ENCODE data around the gene CCR1. TPM values are rescaled to one million over a fixed set of nuclear protein-coding genes. Genes with fewer than 3 reads are reported as not detected.

CCR1 gene
- total RNA-seq, 1 experiment from 2014 or later: 0.10 TPM

GRCh38 chr3:46245146-46245545 lies 37.0 kb upstream of the CCR1 start:
- H3K4me2 ChIP-seq (ENCODE audit: low read length): no peak overlapping the region
- no peak for ATAC-seq
- intact Hi-C loops (cut with micrococcal nuclease): no loop called here
- H3K9ac ChIP-seq (ENCODE audit: low read length): no peak overlapping the region
- no peaks in the 10 kb centered on the region for H4K20me1 ChIP-seq (ENCODE audit: insufficient read depth)
- H2AFZ ChIP-seq (ENCODE audit: low read depth, low read length, poor library complexity, severe bottlenecking): no peak overlapping the region
- TF ChIP-seq POLR2AphosphoS5 (IDR thresholded peaks at IDR 0.05; ENCODE audit: low read depth, low read length) (no peak), MAX (IDR thresholded peaks at IDR 0.05) (no peak), YY1 (IDR thresholded peaks at IDR 0.05; ENCODE audit: extremely low read depth, insufficient replicate concordance, low read depth, low read length) (no peak), EZH2 (IDR thresholded peaks at IDR 0.05) (no peak), ELF1 (IDR thresholded peaks at IDR 0.05; ENCODE audit: borderline replicate concordance, low read depth) (no peak), RAD21 (IDR thresholded peaks at IDR 0.05; ENCODE audit: low read depth) (no peak), ZBTB33 (IDR thresholded peaks at IDR 0.05; ENCODE audit: extremely low read depth, insufficient replicate concordance, low read length) (no peak), ATF3 (IDR thresholded peaks at IDR 0.05) (no peak)
- no peak for DNase-seq (ENCODE audit: low read depth, low spot score)
- H3K79me2 ChIP-seq (ENCODE audit: insufficient read depth, low read length): no peaks in the 10 kb centered on the region
- no peaks in the 10 kb centered on the region for H3K9me2 ChIP-seq (ENCODE audit: insufficient read depth)
- CTCF ChIA-PET: no interaction called here
- no peak overlapping the region for H3K27ac ChIP-seq (ENCODE audit: low read depth, low read length)
- POLR2A ChIA-PET: no interaction called here
- H3K4me1 ChIP-seq (ENCODE audit: control insufficient read depth in 1 of 2, insufficient read depth in 2 of 2, low read length in 2 of 2): no peaks in the 10 kb centered on the region
- no peaks in the 10 kb centered on the region for H3K9me3 ChIP-seq (ENCODE audit: control insufficient read depth in 1 of 2, insufficient read depth in 1 of 2, low read depth in 1 of 2, low read length in 2 of 2)
- no peak overlapping the region for H3K4me3 ChIP-seq (replicated peaks in 1 of 2; ENCODE audit: low read depth in 1 of 2, low read length in 2 of 2)
- H3K36me3 ChIP-seq (ENCODE audit: control insufficient read depth in 1 of 2, insufficient read depth in 2 of 2, low read length in 2 of 2): no peaks in the 10 kb centered on the region
- H3K27me3 ChIP-seq (ENCODE audit: insufficient read depth, low read length): no peaks in the 10 kb centered on the region
- RAD21 ChIA-PET (ENCODE audit: low non-redundant PET in 1 of 2, low total read pairs in 2 of 2, uncharacterized antibody in 2 of 2, unreplicated experiment in 2 of 2): no interaction called here
- BruUV-seq (replicated peaks): no TSS peak

Data from HCT116 (cell line).